Immature natural killer cell (primary cell): ENCODE measurements around the gene ADGRD1. TPM values are rescaled to one million over a fixed set of nuclear protein-coding genes. Genes with fewer than 3 reads are reported as not detected.

Experiments used
- DNase-seq, 3 donors: peaks; one replicate each; pipeline ENCODE4 v3.0.0; 2022; ENCODE audit warnings: mixed read lengths in 1 of 3
- H3K27ac Mint-ChIP-seq, 6 donors: one replicate each; pipeline ENCODE4 v1.8.0; 2020; ENCODE audit warnings: mixed read lengths in 6 of 6, mild to moderate bottlenecking in 5 of 6, inconsistent platforms in 4 of 6, moderate library complexity in 3 of 6
- H3K27me3 Mint-ChIP-seq, 3 donors: one replicate each; pipeline ENCODE4 v1.8.0; 2020 to 2021; ENCODE audit warnings: low read depth in 3 of 3, mild to moderate bottlenecking in 3 of 3, mixed read lengths in 3 of 3, moderate library complexity in 3 of 3, inconsistent platforms in 1 of 3
- H3K36me3 Mint-ChIP-seq, 3 donors: one replicate each; pipeline ENCODE4 v1.8.0; 2020; ENCODE audit warnings: mixed read lengths in 3 of 3, inconsistent platforms in 2 of 3, mild to moderate bottlenecking in 2 of 3
- H3K4me1 Mint-ChIP-seq, 2 donors: one replicate each; pipeline ENCODE4 v1.8.0; 2020; ENCODE audit warnings: inconsistent platforms in 2 of 2, mild to moderate bottlenecking in 2 of 2, mixed read lengths in 2 of 2, moderate library complexity in 1 of 2
- H3K4me3 Mint-ChIP-seq, 5 donors: one replicate each; pipeline ENCODE4 v1.8.0; 2020; ENCODE audit warnings: mild to moderate bottlenecking in 5 of 5, mixed read lengths in 5 of 5, inconsistent platforms in 3 of 5, moderate library complexity in 3 of 5
- H3K9me3 Mint-ChIP-seq, 6 donors: one replicate each; pipeline ENCODE4 v1.8.0; 2020; ENCODE audit warnings: mild to moderate bottlenecking in 6 of 6, mixed read lengths in 6 of 6, inconsistent platforms in 4 of 6, moderate library complexity in 3 of 6
- polyA plus RNA-seq, 3 donors: library from polyadenylated mRNA; unstranded; fragments of 300-500 nt; fragmentation: Illumina TruSeq; gene quantifications; one replicate each; pipeline ENCODE4 v1.2.3, GENCODE V29; 2021

The ADGRD1 gene
- polyA plus RNA-seq, 3 donors from 2014 or later = not detected

- H3K27ac Mint-ChIP-seq = no peak overlapping the region
- H3K36me3 Mint-ChIP-seq = no peaks in the 10 kb centered on the region
- H3K27me3 Mint-ChIP-seq = peaks cover 2 to 5% (median 4%) of the 10 kb centered on the region in 3 donors
- H3K9me3 Mint-ChIP-seq = peaks cover 0 to 2% (median 0%) of the 10 kb centered on the region in 6 donors
- no peak overlapping the region for H3K4me3 Mint-ChIP-seq
- H3K4me1 Mint-ChIP-seq = no peaks in the 10 kb centered on the region
- DNase-seq = no peak
These were observed 94.3 kb downstream of the ADGRD1 start for GRCh38 chr12:131047789-131048610.

DNA sequence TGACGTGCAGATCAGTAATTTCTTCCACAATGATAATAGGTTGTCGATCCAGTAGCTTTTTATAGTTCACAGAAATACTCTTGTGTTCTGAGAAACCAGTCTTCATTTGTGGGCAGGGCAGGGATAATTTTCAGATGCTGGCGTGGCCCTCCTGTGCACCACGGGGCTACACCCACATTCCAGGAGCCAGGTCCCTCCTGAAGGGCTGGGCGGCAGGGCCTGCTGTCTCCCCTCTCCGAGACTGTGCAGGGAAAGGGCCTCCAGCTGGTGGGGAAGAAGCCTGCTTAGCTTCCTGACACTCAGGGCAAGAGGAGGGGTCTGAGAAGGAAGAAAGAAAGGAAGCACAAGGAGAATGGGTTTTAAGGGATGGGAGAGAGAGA, 94.9 kb downstream of the ADGRD1 start:
- Mint-ChIP-seq H3K27me3 (peaks cover 2 to 6% (median 5%) of the 10 kb centered on the region in 3 donors), H3K9me3 (peaks cover 0 to 2% (median 0%) of the 10 kb centered on the region in 6 donors), H3K36me3 (no peaks in the 10 kb centered on the region), H3K4me3 (no peak overlapping the region), H3K4me1 (no peaks in the 10 kb centered on the region), H3K27ac (no peak overlapping the region)
- DNase-seq = no peak

- no peak for DNase-seq
- Mint-ChIP-seq H3K9me3 (peaks cover 0 to 2% (median 0%) of the 10 kb centered on the region in 6 donors), H3K4me1 (no peaks in the 10 kb centered on the region), H3K36me3 (no peaks in the 10 kb centered on the region), H3K27me3 (peaks cover 2 to 7% (median 6%) of the 10 kb centered on the region in 3 donors), H3K27ac (no peak overlapping the region), H3K4me3 (no peak overlapping the region)
These were observed 95.3 kb downstream of the ADGRD1 start for GRCh38 chr12:131049002-131049401.

DNA sequence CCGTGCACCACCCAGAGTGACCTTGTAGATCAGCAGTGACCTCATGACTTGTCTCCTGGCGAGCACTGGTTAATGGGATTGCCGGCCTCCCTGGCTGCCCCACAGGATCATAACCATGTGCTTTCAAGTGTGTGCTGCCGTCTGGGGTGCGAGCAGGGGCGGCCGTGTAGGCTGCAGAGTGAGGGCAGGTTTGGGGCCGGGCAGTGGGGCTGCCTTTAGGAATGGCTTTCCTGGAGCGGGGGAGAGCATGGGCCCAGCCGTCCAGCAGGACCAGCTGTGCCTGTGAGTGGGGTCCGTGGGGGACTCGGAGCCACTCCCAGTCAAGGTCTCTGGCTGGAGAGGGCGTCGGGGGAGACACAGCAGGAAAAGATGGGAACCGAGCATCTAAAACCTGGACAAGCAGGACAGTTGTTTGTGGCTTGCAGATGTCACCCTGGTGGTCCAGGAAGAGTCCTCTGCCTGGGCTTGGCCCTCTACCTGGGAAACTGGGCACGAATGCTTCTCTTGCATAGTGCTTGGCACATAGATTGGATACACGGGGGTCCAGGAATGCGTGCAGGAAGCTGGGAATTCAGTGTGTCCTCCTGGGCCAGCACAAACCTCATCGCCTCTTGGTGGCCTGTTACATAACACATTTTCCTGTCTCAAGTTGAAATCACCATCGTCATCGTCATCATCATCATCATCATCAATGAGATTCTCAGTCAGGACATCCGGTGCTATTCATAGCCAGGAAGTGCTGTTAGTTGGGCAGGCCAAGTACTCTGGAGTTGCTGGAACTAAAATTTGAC, 96.0 kb downstream of the ADGRD1 start:
- Mint-ChIP-seq H3K4me1 (no peaks in the 10 kb centered on the region), H3K27me3 (peaks cover 2 to 7% (median 6%) of the 10 kb centered on the region in 3 donors), H3K4me3 (no peak overlapping the region), H3K36me3 (no peaks in the 10 kb centered on the region), H3K27ac (no peak overlapping the region), H3K9me3 (no peaks in the 10 kb centered on the region)
- no peak for DNase-seq

DNA sequence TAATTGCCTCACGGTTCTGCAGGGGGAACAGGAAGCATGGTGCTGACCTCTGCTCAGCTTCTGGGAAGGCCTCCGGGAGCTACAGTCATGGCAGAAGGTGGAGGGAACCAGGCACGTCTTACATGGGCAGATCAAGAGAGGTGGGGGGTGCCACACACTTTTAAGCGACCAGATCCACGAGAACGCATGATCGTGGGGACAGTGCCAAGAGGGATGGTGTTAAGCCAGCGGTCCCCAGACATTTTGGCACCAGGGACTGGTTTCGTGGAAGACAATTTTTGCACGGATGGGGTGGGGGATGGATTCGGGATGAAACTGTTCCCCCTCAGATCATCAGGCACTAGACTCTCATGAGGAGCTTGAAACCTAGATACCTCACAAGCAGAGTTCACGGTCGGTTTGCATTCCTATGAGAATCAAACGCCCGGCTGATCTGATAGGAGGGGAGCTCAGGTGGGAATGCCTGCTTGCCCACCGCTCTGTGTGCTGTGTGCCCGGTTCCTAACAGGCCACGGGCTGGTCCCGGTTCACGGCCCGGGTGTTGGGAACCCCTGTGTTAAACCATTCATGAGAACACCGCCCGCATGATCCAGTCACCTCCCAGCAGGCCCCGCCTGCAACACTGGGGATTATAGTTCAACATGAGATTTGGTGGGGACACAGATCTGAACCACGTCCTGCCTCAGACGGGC, 96.9 kb downstream of the ADGRD1 start:
- Mint-ChIP-seq H3K27ac (no peak overlapping the region), H3K4me1 (no peaks in the 10 kb centered on the region)

DNA sequence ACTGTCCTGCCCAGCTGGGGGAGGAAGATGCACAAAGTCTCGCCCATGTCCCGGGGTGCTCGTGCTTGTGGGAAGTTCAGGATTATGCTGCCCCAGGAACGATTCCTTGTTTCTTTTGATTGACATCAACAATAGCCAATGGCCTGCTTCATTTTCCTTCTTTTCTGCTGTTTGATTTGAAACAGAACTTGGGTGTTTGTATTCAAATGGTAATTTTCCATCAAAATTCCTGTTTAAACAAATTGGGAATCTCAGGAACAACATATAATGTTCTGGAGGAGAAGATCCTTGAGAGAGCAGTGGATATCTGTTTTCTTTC, 97.4 kb downstream of the ADGRD1 start:
- DNase-seq = no peak
- Mint-ChIP-seq H3K4me1 (no peaks in the 10 kb centered on the region), H3K27me3 (peaks cover 2 to 5% (median 5%) of the 10 kb centered on the region in 3 donors), H3K9me3 (no peaks in the 10 kb centered on the region), H3K4me3 (no peak overlapping the region), H3K36me3 (no peaks in the 10 kb centered on the region), H3K27ac (no peak overlapping the region)

More for the DNA sequence above, 96.9 kb downstream of the ADGRD1 start:
- no peaks in the 10 kb centered on the region for H3K9me3 Mint-ChIP-seq
- no peak for DNase-seq
- no peaks in the 10 kb centered on the region for H3K36me3 Mint-ChIP-seq
- H3K27me3 Mint-ChIP-seq = peaks cover 2 to 7% (median 5%) of the 10 kb centered on the region in 3 donors
- no peak overlapping the region for H3K4me3 Mint-ChIP-seq

DNA sequence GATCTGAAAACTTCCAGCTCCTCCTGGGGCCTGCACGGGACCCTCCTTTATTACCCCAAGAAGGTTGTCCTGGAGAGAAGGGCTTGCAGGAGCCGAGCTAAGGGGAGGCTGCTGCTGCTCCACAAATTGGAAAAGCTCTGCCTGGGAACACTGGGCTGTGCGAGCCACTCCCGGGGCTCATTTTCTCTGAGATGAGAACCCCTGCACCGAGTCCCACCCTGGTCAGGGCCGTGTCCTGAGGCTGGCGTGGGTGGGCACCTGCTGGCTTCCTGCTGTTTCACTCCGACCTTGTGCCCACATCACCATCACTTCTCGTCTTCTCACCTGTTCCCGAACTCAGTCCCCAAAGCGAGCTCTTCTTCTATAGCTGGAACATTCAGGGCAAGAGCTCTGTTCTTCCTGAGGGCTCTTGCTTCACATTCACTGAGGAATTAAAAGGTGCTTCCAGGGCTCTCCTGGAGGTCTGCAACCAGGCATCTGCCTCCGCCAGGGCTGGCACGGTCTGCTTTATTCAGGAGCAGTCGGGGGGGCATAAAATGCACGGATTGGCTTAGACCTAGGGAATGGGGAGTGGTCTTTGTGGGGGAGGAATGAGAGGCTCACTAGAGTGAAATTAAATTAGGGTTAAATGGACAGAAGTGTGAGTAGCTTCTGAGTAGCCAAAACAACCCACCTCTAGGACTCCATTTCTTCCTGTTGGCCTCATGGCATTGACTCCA, 98.5 kb downstream of the ADGRD1 start:
- H3K36me3 Mint-ChIP-seq = no peaks in the 10 kb centered on the region
- DNase-seq = no peak
- no peaks in the 10 kb centered on the region for H3K4me1 Mint-ChIP-seq
- H3K4me3 Mint-ChIP-seq = no peak overlapping the region
- H3K27ac Mint-ChIP-seq = no peak overlapping the region
- no peaks in the 10 kb centered on the region for H3K9me3 Mint-ChIP-seq
- peaks cover 4 to 5% (median 5%) of the 10 kb centered on the region in 3 donors for H3K27me3 Mint-ChIP-seq

DNA sequence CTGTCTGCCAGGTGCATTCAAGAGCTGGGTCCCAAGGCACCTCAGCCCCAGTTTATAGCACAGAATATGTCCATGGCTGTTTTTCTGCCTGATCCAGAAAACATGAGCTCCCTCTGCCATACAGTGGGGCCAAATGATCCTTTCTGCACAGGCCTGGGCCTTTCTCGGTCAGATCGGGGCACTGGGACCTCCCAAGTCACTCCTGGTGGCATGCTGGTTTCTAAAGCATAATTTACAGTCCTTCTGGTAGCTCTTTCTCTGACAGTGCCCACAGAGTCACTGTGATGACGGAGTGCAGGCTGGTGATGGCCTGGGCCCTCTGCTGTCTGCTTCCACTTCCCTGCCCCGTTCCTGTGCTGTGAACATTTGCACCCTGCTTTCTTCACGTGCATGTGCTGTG, 99.2 kb downstream of the ADGRD1 start:
- no peak for DNase-seq
- Mint-ChIP-seq H3K27ac (no peak overlapping the region), H3K27me3 (peaks cover 4 to 5% (median 5%) of the 10 kb centered on the region in 3 donors), H3K9me3 (no peaks in the 10 kb centered on the region), H3K36me3 (no peaks in the 10 kb centered on the region), H3K4me3 (no peak overlapping the region), H3K4me1 (no peaks in the 10 kb centered on the region)

- Mint-ChIP-seq H3K4me3 (no peak overlapping the region), H3K36me3 (no peaks in the 10 kb centered on the region), H3K27me3 (peaks cover 4 to 5% (median 5%) of the 10 kb centered on the region in 3 donors), H3K27ac (no peak overlapping the region), H3K4me1 (no peaks in the 10 kb centered on the region), H3K9me3 (no peaks in the 10 kb centered on the region)
- DNase-seq = no peak
These were observed 99.9 kb downstream of the ADGRD1 start for GRCh38 chr12:131053567-131053966.

DNA sequence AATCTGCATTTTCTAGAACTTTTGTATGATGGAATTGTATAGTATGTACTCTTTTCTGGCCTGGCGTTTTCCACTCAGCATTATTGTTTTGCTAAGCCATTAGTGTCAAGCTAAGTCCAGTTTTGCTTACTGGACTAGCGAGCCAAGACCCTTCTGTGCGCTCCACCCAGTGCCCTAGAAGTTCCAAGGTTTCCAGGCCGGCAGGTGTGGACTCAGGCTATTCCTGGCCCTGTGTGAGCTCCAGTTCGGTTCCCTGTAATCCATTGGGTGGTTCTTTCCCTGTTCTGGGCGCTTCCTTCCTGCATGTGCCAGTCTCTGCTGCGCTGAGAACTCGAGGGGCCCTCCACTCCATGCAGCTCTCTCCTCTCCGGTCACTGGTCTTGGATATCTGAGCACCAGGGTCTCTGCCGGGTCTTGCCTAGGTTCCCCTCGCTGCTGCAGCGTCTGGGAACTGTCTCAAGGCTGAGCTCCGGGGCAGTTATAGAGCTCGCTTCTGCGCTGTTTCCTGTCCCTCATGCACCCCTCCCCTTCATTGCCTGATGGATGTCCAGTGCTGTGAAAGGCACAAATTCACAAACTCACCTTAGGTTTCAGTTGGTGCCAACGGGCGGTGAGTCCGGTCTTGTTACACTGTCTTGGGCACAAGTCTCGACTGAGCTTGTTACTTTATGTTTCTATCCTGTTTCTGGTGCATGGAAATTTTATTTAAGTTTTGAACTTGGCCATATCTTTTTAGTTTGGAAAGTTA, 100.8 kb downstream of the ADGRD1 start:
- Mint-ChIP-seq H3K27ac (no peak overlapping the region), H3K27me3 (peaks cover 4 to 5% (median 4%) of the 10 kb centered on the region in 3 donors), H3K36me3 (no peaks in the 10 kb centered on the region), H3K9me3 (no peaks in the 10 kb centered on the region), H3K4me1 (no peaks in the 10 kb centered on the region), H3K4me3 (no peak overlapping the region)
- DNase-seq = no peak

- no peak for DNase-seq
- Mint-ChIP-seq H3K9me3 (no peaks in the 10 kb centered on the region), H3K4me3 (no peak overlapping the region), H3K4me1 (no peaks in the 10 kb centered on the region), H3K27ac (no peak overlapping the region), H3K36me3 (no peaks in the 10 kb centered on the region), H3K27me3 (peaks cover 2 to 4% (median 4%) of the 10 kb centered on the region in 3 donors)
These were observed 101.4 kb downstream of the ADGRD1 start for GRCh38 chr12:131055093-131055465.

DNA sequence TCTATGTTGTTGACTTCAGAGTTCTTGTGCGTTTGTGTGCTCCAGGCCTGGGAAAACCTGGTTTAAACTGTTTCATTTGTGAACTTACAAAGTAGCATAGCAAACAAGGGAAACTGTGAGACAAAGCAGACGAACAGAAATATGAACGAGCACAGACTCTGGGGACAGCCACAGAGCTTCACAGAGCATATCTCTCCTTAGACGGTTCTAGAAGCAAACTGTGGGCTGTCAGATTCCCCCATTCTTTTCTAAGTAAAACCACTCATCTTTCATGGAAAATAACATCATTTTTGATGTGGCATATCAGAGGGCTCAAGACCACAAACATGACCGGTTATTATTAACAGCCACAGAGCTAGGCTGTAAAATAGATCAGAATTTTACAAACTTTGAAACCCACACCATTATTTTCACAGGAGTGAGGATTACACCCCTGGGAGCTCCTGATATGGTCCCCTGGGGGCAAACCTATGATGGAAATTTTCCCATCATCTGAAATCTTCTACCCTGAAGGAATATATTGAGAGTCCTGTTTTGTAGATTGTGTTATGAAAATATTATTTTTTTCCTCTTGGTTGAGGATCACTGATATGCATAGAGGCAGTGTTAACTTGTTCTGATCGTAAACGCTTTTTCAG, 102.0 kb downstream of the ADGRD1 start:
- H3K4me1 Mint-ChIP-seq = no peaks in the 10 kb centered on the region
- H3K27me3 Mint-ChIP-seq = peaks cover 2 to 4% (median 2%) of the 10 kb centered on the region in 3 donors
- no peak for DNase-seq
- H3K4me3 Mint-ChIP-seq = no peak overlapping the region
- H3K27ac Mint-ChIP-seq = peak overlapping the region in 1 of 6 donors; percentile 10
- H3K9me3 Mint-ChIP-seq = no peaks in the 10 kb centered on the region
- H3K36me3 Mint-ChIP-seq = no peaks in the 10 kb centered on the region

DNA sequence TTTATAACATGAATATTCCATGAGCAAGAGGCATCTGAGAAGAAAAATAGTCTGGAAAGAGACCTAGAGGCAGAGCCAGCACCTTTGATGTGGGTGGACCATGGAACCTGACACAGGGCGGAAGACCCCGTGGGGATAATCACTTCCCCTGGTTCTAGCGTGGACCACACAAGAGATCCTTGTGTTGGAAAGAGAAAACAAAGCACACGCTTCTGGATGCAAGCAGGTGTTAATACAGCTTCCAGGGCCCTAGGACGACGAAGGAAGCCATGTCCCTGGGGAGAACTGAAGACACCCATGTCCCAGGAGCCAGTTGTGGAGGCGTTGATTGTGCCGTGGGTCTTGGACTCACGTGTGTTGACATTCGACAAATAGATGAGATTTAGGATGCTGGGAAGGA, 102.9 kb downstream of the ADGRD1 start:
- Mint-ChIP-seq H3K4me3 (no peak overlapping the region), H3K4me1 (no peaks in the 10 kb centered on the region)

More for the DNA sequence above, 102.9 kb downstream of the ADGRD1 start:
- Mint-ChIP-seq H3K36me3 (no peaks in the 10 kb centered on the region), H3K9me3 (no peaks in the 10 kb centered on the region), H3K27me3 (peaks cover 2 to 4% (median 2%) of the 10 kb centered on the region in 3 donors), H3K27ac (no peak overlapping the region)
- no peak for DNase-seq
